DND-41 (cell line): Measurements from ENCODE around the gene CCDC178.
"Not testable (repeated sequence)": the region's sequence is repeated elsewhere in the genome, so short reads cannot be mapped to it uniquely, and the experiment has no call there.

Experiments
- ATAC-seq: fragments of 200-7000 bp; cut with Tn5 transposase; 3 replicates; pipeline ENCODE4 v1.9.1; 2021; ENCODE audit warnings: low read depth; ENCODE audit not compliant: insufficient read depth
- DNase-seq: peaks from one replicate; pipeline ENCODE4 v3.0.0-alpha.2; 2020
- H2AFZ ChIP-seq: 2 replicates; pipeline ENCODE4 v1.6.0; 2012; ENCODE audit warnings: low read depth, low read length
- H3K27ac ChIP-seq: 2 replicates; pipeline ENCODE4 v1.5.1; 2012; ENCODE audit warnings: low read length, inconsistent platforms
- H3K27me3 ChIP-seq: fragments of 200-600 bp; sonication (generic); 2 replicates; pipeline ENCODE4 v1.6.0; 2012; ENCODE audit warnings: low read length, mild to moderate bottlenecking, inconsistent platforms; ENCODE audit not compliant: insufficient read depth, poor library complexity
- H3K36me3 ChIP-seq: 2 replicates; pipeline ENCODE4 v1.5.1; 2012; ENCODE audit warnings: low read length, inconsistent platforms; ENCODE audit not compliant: insufficient read depth
- H3K4me1 ChIP-seq: 2 replicates; pipeline ENCODE4 v1.5.1; 2012; ENCODE audit warnings: mild to moderate bottlenecking, low read length; ENCODE audit not compliant: insufficient read depth
- H3K4me2 ChIP-seq: 2 replicates; pipeline ENCODE4 v1.6.0; 2012; ENCODE audit warnings: mild to moderate bottlenecking, moderate library complexity, low read length, inconsistent platforms; ENCODE audit not compliant: insufficient read depth
- H3K4me3 ChIP-seq, 2 experiments: fragments of 200-600 bp in 1 of 2; shearing (Covaris generic) in 1 of 2; 2 replicates each; pipeline ENCODE4 v1.5.1; 2012 to 2016; ENCODE audit warnings: inconsistent platforms in 2 of 2, low read length in 2 of 2, mild to moderate bottlenecking in 2 of 2, low read depth in 1 of 2, moderate library complexity in 1 of 2
- H3K79me2 ChIP-seq: 2 replicates; pipeline ENCODE4 v1.6.0; 2012; ENCODE audit warnings: low read length, inconsistent platforms; ENCODE audit not compliant: insufficient read depth
- H3K9ac ChIP-seq: 2 replicates; pipeline ENCODE4 v1.6.0; 2012; ENCODE audit warnings: low read depth, mild to moderate bottlenecking, inconsistent platforms, low read length, moderate library complexity
- H3K9me3 ChIP-seq: 2 replicates; pipeline ENCODE4 v1.5.1; 2012; ENCODE audit warnings: low read length, moderate library complexity, mild to moderate bottlenecking, inconsistent platforms; ENCODE audit not compliant: insufficient read depth, severe bottlenecking
- H4K20me1 ChIP-seq: 2 replicates; pipeline ENCODE4 v1.6.0; 2012; ENCODE audit warnings: low read length; ENCODE audit not compliant: insufficient read depth
- EZH2 ChIP-seq: IDR thresholded peaks from 3 replicates; pipeline ENCODE4 v1.6.1; 2012; ENCODE audit warnings: borderline replicate concordance, low read depth, mild to moderate bottlenecking, moderate library complexity, low read length, inconsistent platforms; ENCODE audit not compliant: severe bottlenecking
- TF ChIP-seq, protein P1 (sequence below): IDR thresholded peaks from 2 replicates; pipeline ENCODE4 v1.5.1; 2012; ENCODE audit warnings: borderline replicate concordance, low read length, moderate library complexity, mild to moderate bottlenecking; ENCODE audit not compliant: poor library complexity, severe bottlenecking; ENCODE audit errors: extremely low read depth

CCDC178 gene

DNA sequence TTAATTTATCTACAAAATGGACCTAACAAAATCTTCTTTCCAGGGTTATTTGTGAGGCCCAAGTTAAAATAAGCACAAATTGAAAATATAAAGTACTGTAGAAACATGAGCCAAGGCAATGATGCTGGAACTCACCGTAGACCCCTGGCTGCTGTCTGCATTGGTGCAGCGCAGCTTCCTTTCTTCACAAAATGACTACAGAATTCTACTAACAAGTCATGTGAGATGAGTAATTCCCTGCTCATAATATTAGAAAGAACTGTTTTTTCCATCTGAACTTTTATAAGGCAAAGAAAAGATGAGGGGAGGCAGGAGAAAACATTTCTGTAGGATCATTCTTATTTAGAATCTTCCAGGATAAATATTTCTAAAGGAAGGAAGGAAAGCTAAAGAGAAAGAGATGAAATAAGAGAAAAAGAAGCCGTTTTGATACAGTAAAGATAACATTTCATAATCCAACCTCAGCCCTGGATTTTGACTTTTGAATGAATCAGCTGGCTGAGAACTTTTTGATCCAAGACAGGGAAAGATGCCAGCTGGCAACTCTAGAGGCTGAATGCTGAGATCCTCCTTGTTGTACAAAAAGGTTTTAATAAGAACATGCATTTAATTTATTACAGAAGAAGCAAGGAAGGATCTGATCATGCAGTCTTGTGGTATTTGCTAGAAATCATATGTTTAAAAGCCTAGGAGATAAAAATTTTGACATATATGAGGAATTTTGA lies 483.8 kb downstream of the CCDC178 start:
- H3K4me2 ChIP-seq: no peak overlapping the region

DNA sequence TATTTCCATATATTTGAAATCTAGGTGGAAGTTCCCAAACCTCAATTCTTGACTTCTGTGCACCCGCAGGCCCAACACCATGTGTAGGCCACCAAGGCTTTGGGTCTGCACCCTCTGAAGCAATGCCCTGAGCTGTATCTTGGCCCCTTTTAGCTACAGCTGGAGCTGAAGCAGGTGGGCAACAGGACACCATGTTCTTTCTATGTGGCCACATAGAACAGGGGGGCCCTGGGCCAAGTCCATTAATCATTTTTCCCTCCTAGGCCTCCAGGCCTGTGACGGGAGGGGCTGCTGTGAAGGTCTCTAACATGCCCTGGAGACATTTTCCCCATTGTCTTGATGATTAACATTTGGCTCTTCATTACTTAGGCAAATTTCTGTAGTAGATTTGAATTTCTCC lies 488.2 kb downstream of the CCDC178 start:
- not testable (repeated sequence) for H3K4me1 ChIP-seq, H3K27ac ChIP-seq, H4K20me1 ChIP-seq, H3K79me2 ChIP-seq, H2AFZ ChIP-seq, H3K27me3 ChIP-seq, H3K4me3 ChIP-seq, H3K4me2 ChIP-seq, H3K9me3 ChIP-seq, DNase-seq, ATAC-seq, H3K9ac ChIP-seq, H3K36me3 ChIP-seq

More for the DNA sequence above, 483.8 kb downstream of the CCDC178 start:
- ATAC-seq (no peak), DNase-seq (no peak)
- Histone ChIP-seq H3K27me3 (no peaks in the 10 kb centered on the region), H3K79me2 (no peaks in the 10 kb centered on the region), H3K4me1 (no peaks in the 10 kb centered on the region), H3K4me3 (no peak overlapping the region), H3K9ac (no peak overlapping the region), H4K20me1 (no peaks in the 10 kb centered on the region), H3K9me3 (no peaks in the 10 kb centered on the region), H2AFZ (no peak overlapping the region), H3K36me3 (no peaks in the 10 kb centered on the region), H3K27ac (no peak overlapping the region)
- TF ChIP-seq, protein P1, sequence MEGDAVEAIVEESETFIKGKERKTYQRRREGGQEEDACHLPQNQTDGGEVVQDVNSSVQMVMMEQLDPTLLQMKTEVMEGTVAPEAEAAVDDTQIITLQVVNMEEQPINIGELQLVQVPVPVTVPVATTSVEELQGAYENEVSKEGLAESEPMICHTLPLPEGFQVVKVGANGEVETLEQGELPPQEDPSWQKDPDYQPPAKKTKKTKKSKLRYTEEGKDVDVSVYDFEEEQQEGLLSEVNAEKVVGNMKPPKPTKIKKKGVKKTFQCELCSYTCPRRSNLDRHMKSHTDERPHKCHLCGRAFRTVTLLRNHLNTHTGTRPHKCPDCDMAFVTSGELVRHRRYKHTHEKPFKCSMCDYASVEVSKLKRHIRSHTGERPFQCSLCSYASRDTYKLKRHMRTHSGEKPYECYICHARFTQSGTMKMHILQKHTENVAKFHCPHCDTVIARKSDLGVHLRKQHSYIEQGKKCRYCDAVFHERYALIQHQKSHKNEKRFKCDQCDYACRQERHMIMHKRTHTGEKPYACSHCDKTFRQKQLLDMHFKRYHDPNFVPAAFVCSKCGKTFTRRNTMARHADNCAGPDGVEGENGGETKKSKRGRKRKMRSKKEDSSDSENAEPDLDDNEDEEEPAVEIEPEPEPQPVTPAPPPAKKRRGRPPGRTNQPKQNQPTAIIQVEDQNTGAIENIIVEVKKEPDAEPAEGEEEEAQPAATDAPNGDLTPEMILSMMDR: peak; percentile 10
- no peak for TF ChIP-seq EZH2

- Histone ChIP-seq H2AFZ (no peak overlapping the region), H3K4me2 (no peak overlapping the region), H3K27me3 (no peaks in the 10 kb centered on the region), H3K79me2 (no peaks in the 10 kb centered on the region), H3K36me3 (no peaks in the 10 kb centered on the region), H3K9me3 (no peaks in the 10 kb centered on the region), H3K4me1 (no peaks in the 10 kb centered on the region), H4K20me1 (no peaks in the 10 kb centered on the region), H3K9ac (no peak overlapping the region), H3K4me3 (no peak overlapping the region), H3K27ac (no peak overlapping the region)
- ATAC-seq (no peak), DNase-seq (no peak)
- no peak for TF ChIP-seq EZH2
- TF ChIP-seq, protein P1: no peak
These were observed 502.9 kb downstream of the CCDC178 start for GRCh38 chr18:32937597-32937996.

DNA sequence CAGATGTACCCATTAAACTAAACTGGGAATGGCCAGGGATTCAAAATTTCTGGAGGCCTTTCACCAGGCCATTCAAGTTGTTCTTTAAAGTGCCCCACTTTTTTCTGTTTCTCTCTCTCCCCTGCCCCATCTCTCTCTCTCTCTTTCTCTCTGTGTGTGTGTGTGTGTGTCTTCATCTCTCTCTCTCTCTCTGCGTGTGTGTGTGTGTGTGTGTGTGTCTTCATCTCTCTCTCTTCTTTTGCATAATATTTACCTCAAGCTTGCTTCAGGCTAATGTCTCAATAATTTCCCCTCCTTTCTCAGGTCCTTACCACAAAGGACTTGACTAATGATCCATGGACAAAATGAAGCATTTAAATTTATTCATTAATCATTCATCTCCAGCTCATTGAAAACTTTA lies 503.5 kb downstream of the CCDC178 start:
- Histone ChIP-seq H3K36me3 (no peaks in the 10 kb centered on the region), H3K9ac (no peak overlapping the region), H3K79me2 (no peaks in the 10 kb centered on the region), H3K4me3 (no peak overlapping the region), H4K20me1 (no peaks in the 10 kb centered on the region), H3K4me1 (no peaks in the 10 kb centered on the region), H3K9me3 (no peaks in the 10 kb centered on the region), H3K4me2 (no peak overlapping the region), H3K27ac (no peak overlapping the region), H3K27me3 (no peaks in the 10 kb centered on the region), H2AFZ (no peak overlapping the region)
- DNase-seq (no peak), ATAC-seq (no peak)
- no peak for TF ChIP-seq EZH2
- TF ChIP-seq, protein P1: no peak
